KMS-11 (cell line): Measurements from ENCODE around the gene GEMIN8.

Source experiments
- H2AFZ ChIP-seq: fragments of 200-600 bp; sonication (generic); 2 replicates; pipeline ENCODE4 v1.6.1; 2016; ENCODE audit warnings: antibody characterized with exemption, mixed run types, low read depth
- H3K27ac ChIP-seq: fragments of 200-600 bp; sonication (generic); 2 replicates; pipeline ENCODE4 v1.6.1; 2016; ENCODE audit warnings: mild to moderate bottlenecking, mixed run types
- H3K27me3 ChIP-seq: fragments of 200-600 bp; sonication (generic); 2 replicates; pipeline ENCODE4 v1.6.1; 2017; ENCODE audit warnings: mild to moderate bottlenecking, low read depth, mixed run types, moderate library complexity; ENCODE audit not compliant: insufficient read depth
- H3K36me3 ChIP-seq: fragments of 200-600 bp; sonication (generic); 2 replicates; pipeline ENCODE4 v1.6.1; 2017; ENCODE audit warnings: mild to moderate bottlenecking, mixed run types; ENCODE audit not compliant: insufficient read depth
- H3K4me1 ChIP-seq: fragments of 200-600 bp; sonication (generic); 2 replicates; pipeline ENCODE4 v1.6.1; 2016; ENCODE audit warnings: mild to moderate bottlenecking, low read depth, mixed run types; ENCODE audit not compliant: poor library complexity, severe bottlenecking
- H3K4me2 ChIP-seq: fragments of 200-600 bp; sonication (generic); 2 replicates; pipeline ENCODE4 v1.7.0; 2016; ENCODE audit warnings: mild to moderate bottlenecking, mixed run types
- H3K4me3 ChIP-seq: fragments of 200-600 bp; sonication (generic); IDR thresholded peaks from 2 replicates; pipeline ENCODE4 v1.6.1; 2017; ENCODE audit warnings: low read depth, low read length, mixed read lengths; ENCODE audit not compliant: insufficient read depth
- H3K79me2 ChIP-seq: fragments of 200-600 bp; sonication (generic); 2 replicates; pipeline ENCODE4 v1.6.1; 2016; ENCODE audit warnings: low read depth, mixed run types; ENCODE audit not compliant: insufficient read depth
- H3K9ac ChIP-seq: fragments of 200-600 bp; sonication (generic); 2 replicates; pipeline ENCODE4 v1.6.1; 2016; ENCODE audit warnings: mild to moderate bottlenecking, mixed run types
- H4K20me1 ChIP-seq: fragments of 200-600 bp; sonication (generic); 2 replicates; pipeline ENCODE4 v1.6.1; 2016; ENCODE audit warnings: mild to moderate bottlenecking, mixed run types; ENCODE audit not compliant: insufficient read depth
- TF ChIP-seq, protein P1 (sequence below): fragments of 200-600 bp; sonication (generic); conservative IDR thresholded peaks from 2 replicates; pipeline ENCODE4 v1.6.1; 2017; ENCODE audit warnings: low read depth, mild to moderate bottlenecking, antibody characterized with exemption, low read length, moderate library complexity, mixed read lengths

GEMIN8 gene

DNA sequence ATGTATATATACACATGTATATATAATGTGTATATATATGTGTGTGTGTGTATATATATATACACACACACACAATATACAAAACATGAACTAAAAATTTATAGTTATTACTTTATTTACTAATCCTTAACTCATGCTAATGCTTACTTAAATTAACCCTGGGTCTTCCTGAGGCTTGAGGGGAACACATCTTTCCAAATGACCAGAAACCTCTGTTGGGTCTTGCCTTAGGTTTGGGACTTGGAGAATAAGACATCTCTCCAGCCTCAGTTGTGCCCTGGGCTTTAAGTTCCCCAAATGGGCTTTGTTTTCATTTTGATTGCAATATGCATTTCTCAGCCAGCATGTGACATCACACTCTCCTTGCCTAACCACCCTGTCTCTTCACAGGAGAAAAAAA, 7.7 kb downstream of the GEMIN8 start:
- H2AFZ ChIP-seq, result no peak overlapping the region
- TF ChIP-seq, protein P1, sequence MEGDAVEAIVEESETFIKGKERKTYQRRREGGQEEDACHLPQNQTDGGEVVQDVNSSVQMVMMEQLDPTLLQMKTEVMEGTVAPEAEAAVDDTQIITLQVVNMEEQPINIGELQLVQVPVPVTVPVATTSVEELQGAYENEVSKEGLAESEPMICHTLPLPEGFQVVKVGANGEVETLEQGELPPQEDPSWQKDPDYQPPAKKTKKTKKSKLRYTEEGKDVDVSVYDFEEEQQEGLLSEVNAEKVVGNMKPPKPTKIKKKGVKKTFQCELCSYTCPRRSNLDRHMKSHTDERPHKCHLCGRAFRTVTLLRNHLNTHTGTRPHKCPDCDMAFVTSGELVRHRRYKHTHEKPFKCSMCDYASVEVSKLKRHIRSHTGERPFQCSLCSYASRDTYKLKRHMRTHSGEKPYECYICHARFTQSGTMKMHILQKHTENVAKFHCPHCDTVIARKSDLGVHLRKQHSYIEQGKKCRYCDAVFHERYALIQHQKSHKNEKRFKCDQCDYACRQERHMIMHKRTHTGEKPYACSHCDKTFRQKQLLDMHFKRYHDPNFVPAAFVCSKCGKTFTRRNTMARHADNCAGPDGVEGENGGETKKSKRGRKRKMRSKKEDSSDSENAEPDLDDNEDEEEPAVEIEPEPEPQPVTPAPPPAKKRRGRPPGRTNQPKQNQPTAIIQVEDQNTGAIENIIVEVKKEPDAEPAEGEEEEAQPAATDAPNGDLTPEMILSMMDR, result no peak
- H4K20me1 ChIP-seq, result no peaks in the 10 kb centered on the region
- H3K4me3 ChIP-seq, result no peak overlapping the region
- no peak overlapping the region for H3K9ac ChIP-seq
- peak overlapping the region; percentile 58; the same call in 1 of the 2 replicates for H3K27ac ChIP-seq
- H3K79me2 ChIP-seq, result peaks cover 17% of the 10 kb centered on the region; the same call in 1 of the 2 replicates
- peaks cover 52% of the 10 kb centered on the region for H3K4me1 ChIP-seq
- H3K27me3 ChIP-seq, result no peaks in the 10 kb centered on the region
- peak overlapping the region; percentile 86 for H3K4me2 ChIP-seq
- no peaks in the 10 kb centered on the region; the same call in 1 of the 2 replicates for H3K36me3 ChIP-seq

DNA sequence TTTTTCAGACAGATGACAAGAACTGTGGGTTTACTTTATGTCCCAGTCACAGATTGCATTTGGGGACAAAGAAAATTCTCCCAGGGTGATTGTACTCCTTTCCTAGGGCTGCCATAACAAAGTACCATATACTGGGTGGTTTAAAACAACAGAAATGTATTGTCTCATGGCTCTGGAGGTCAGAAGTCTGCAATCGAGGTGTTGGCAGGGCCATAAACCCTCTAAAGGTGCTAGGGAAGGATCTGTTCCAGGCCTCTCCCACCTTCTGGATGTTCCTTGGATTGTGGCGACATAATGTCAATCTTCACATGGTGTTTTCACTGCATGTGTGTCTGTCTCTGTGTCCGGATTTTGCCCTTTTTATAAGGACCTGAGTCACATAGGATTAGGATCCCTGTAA, 12.3 kb downstream of the GEMIN8 start:
- TF ChIP-seq, protein P1, result no peak
- Histone ChIP-seq H3K4me3 (no peak overlapping the region), H4K20me1 (no peaks in the 10 kb centered on the region), H3K4me2 (no peak overlapping the region), H3K36me3 (no peaks in the 10 kb centered on the region; the same call in 1 of the 2 replicates), H3K4me1 (peaks cover 25% of the 10 kb centered on the region), H3K27ac (no peak overlapping the region), H3K9ac (no peak overlapping the region), H3K79me2 (no peaks in the 10 kb centered on the region), H3K27me3 (no peaks in the 10 kb centered on the region), H2AFZ (no peak overlapping the region)

DNA sequence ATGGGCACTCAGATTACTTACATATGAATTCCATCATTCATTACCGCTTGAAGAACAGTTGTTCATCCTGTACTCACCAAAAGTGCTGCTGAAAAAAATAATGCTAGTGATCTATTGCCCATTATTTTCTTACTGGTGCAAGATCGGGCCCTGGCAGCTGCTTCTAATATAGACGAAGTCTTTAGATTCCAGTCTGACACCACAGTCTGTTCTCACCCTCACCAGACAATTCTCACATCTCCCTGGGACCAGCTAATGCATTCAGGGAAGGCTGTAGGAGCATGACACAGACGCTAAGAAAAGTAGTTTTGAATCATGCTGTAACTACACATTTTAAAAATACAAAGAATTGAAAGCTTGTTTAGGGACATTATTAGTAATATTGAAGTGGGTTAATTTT, 13.8 kb downstream of the GEMIN8 start:
- Histone ChIP-seq H3K4me2 (no peak overlapping the region), H3K27me3 (no peaks in the 10 kb centered on the region), H3K79me2 (no peaks in the 10 kb centered on the region), H3K36me3 (no peaks in the 10 kb centered on the region; the same call in 1 of the 2 replicates), H3K4me3 (no peak overlapping the region), H4K20me1 (no peaks in the 10 kb centered on the region), H3K4me1 (peaks cover 19% of the 10 kb centered on the region), H3K27ac (no peak overlapping the region), H3K9ac (no peak overlapping the region), H2AFZ (no peak overlapping the region)
- TF ChIP-seq, protein P1, result no peak

DNA sequence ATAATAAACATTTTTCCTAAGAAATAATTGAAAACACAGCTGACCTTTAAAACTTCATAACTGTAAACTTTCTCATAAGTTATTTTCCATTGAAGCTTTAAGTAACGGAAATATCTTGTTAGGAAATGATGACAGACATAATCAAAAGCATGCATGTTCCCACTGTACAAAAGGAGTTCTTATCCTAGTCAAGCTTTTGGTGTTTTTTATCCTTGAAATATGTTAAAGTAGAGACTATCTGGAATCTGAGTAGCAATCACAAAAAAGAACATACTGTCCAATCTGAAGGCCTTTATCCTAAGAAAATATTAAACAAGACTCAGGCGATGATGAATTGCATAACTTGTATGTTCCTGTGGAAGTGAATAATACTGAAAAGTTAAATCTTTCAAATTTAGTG, 14.4 kb downstream of the GEMIN8 start:
- Histone ChIP-seq H3K9ac (no peak overlapping the region), H3K4me1 (peaks cover 19% of the 10 kb centered on the region), H3K79me2 (no peaks in the 10 kb centered on the region), H3K36me3 (no peaks in the 10 kb centered on the region; the same call in 1 of the 2 replicates), H2AFZ (no peak overlapping the region), H3K27ac (peak overlapping the region; percentile 13; the same call in 1 of the 2 replicates), H3K27me3 (no peaks in the 10 kb centered on the region), H4K20me1 (no peaks in the 10 kb centered on the region), H3K4me2 (peak overlapping the region; percentile 25; the same call in 1 of the 2 replicates), H3K4me3 (no peak overlapping the region)
- TF ChIP-seq, protein P1, result no peak
